Heart left ventricle (tissue), 13 donors: ENCODE results near the gene SRSF8.

ENCODE experiments used
- POLR2A ChIP-seq, 2 donors: fragments of 450-650 bp; IDR thresholded peaks; one replicate each; pipeline ENCODE4 v1.6.1; 2017; ENCODE audit warnings: antibody characterized with exemption in 2 of 2, mild to moderate bottlenecking in 2 of 2, moderate library complexity in 2 of 2
- TF ChIP-seq, protein P1 (sequence below), 12 donors: fragments of 200-600 bp; sonication (generic) in 4 of 12; IDR thresholded peaks; one replicate each; pipeline versions ENCODE4 v1.5.0 to v1.8.0; 2018 to 2022; ENCODE audit warnings: antibody characterized with exemption in 12 of 12, mild to moderate bottlenecking in 5 of 12
- donor health status: ischemic (EF 13 %, LVEDD 7.1; RV severe dilation, severe dysfunction).
- donor health status: DM: no; HTN: yes; CAD: no.
- donor health status: DM: no; HTN: no; CAD: no.
- donor health status: ischemic (EF 25% LVEDD 6.9; RV normal size, moderate dysfunction).
- donor health status: ischemic (EF 25% LVEDD 5.7; RV mildly dilated, moderate dysfunction).
- donor health status: ischemic (EF 35%, LVEDD 5.7; RV mildly dilated, moderate dysfunction).
- donor health status: nonischemic (EF 11% LVEDD 7.7; RV severe dilation, severe dysfunction).
- donor health status: DM: yes; HTN: yes; CAD: no.
- donor health status: PGD.
- donor health status: ischemic (EF 29% LVEDD 5.4; RV normal size, mild dysfunction).
- donor health status: nonischemic (EF 23%, LVEDD 6.1; RV moderate dilation, normal function).

GRCh38 chr11:95035316-95035715 is 31.4 kb upstream of the SRSF8 start:
- no peak for TF ChIP-seq POLR2A (IDR thresholded peaks at IDR 0.05)
- TF ChIP-seq, protein P1, sequence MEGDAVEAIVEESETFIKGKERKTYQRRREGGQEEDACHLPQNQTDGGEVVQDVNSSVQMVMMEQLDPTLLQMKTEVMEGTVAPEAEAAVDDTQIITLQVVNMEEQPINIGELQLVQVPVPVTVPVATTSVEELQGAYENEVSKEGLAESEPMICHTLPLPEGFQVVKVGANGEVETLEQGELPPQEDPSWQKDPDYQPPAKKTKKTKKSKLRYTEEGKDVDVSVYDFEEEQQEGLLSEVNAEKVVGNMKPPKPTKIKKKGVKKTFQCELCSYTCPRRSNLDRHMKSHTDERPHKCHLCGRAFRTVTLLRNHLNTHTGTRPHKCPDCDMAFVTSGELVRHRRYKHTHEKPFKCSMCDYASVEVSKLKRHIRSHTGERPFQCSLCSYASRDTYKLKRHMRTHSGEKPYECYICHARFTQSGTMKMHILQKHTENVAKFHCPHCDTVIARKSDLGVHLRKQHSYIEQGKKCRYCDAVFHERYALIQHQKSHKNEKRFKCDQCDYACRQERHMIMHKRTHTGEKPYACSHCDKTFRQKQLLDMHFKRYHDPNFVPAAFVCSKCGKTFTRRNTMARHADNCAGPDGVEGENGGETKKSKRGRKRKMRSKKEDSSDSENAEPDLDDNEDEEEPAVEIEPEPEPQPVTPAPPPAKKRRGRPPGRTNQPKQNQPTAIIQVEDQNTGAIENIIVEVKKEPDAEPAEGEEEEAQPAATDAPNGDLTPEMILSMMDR (IDR thresholded peaks at IDR 0.05) = no peak
